HuH-7 (cell line): ENCODE results near the gene UGT1A6.
"Not testable (repeated sequence)": the region's sequence is repeated elsewhere in the genome, so short reads cannot be mapped to it uniquely, and the experiment has no call there.

Source experiments
- DNase-seq: peaks from one replicate; pipeline ENCODE4 v3.0.0; 2011; ENCODE audit warnings: low spot score

The UGT1A6 gene

GRCh38 chr2:233692648-233693047 lies at the start of gene UGT1A6:
TSS of gene UGT1A6 (plus strand) at chr2:233692890. CDS start at chr2:233693005, 115 bp downstream.
- no peak for DNase-seq

GRCh38 chr2:233643128-233643527 lies 49.6 kb upstream of the UGT1A6 start:
- no peak for DNase-seq

GRCh38 chr2:233646033-233646432 lies 46.7 kb upstream of the UGT1A6 start:
- not testable (repeated sequence) for DNase-seq

GRCh38 chr2:233650981-233651380 lies 41.7 kb upstream of the UGT1A6 start:
- no peak for DNase-seq

GRCh38 chr2:233651430-233651829 lies 41.3 kb upstream of the UGT1A6 start:
- DNase-seq, result no peak

- no peak for DNase-seq
These were observed 38.2 kb upstream of the UGT1A6 start for GRCh38 chr2:233654501-233654900.

- DNase-seq, result no peak
These were observed 37.6 kb upstream of the UGT1A6 start for GRCh38 chr2:233655043-233655442.

GRCh38 chr2:233655943-233656342 lies 36.7 kb upstream of the UGT1A6 start:
- not testable (repeated sequence) for DNase-seq

- DNase-seq, result no peak
These were observed 36.2 kb upstream of the UGT1A6 start for GRCh38 chr2:233656443-233656842.

GRCh38 chr2:233658610-233659009 lies 34.1 kb upstream of the UGT1A6 start:
- no peak for DNase-seq

GRCh38 chr2:233663911-233664310 lies 28.8 kb upstream of the UGT1A6 start:
- DNase-seq, result no peak

- no peak for DNase-seq
These were observed 24.0 kb upstream of the UGT1A6 start for GRCh38 chr2:233668605-233669260.

- no peak for DNase-seq
These were observed 21.2 kb upstream of the UGT1A6 start, which contains the start of gene UGT1A9 for GRCh38 chr2:233671290-233672161. TSS of gene UGT1A9 (plus strand) at chr2:233671898. CDS start at chr2:233671935, 37 bp downstream.

GRCh38 chr2:233672886-233673285 lies 19.8 kb upstream of the UGT1A6 start:
- no peak for DNase-seq

- no peak for DNase-seq
These were observed 18.8 kb upstream of the UGT1A6 start for GRCh38 chr2:233673896-233674295.

- no peak for DNase-seq
These were observed 18.4 kb upstream of the UGT1A6 start for GRCh38 chr2:233674314-233674713.

- no peak for DNase-seq
These were observed 17.7 kb upstream of the UGT1A6 start for GRCh38 chr2:233674995-233675394.

GRCh38 chr2:233676046-233676445 lies 16.6 kb upstream of the UGT1A6 start:
- DNase-seq, result no peak

- no peak for DNase-seq
These were observed 13.5 kb upstream of the UGT1A6 start for GRCh38 chr2:233679196-233679595.

GRCh38 chr2:233680361-233681045 lies 12.2 kb upstream of the UGT1A6 start:
- DNase-seq, result no peak

GRCh38 chr2:233681521-233682099 lies 11.1 kb upstream of the UGT1A6 start, which contains the start of gene UGT1A7:
TSS of gene UGT1A7 (plus strand) at chr2:233681901. CDS start at chr2:233681938, 37 bp downstream.
- DNase-seq, result no peak

GRCh38 chr2:233684640-233685039 lies 8.1 kb upstream of the UGT1A6 start:
- DNase-seq, result no peak
